Measurements from ENCODE around the gene UBQLN4.
A peak's percentile ranks its signal among the peaks of the same experiment; 100 is the strongest.

GRCh38 chr1:156025876-156026275 lies 27.7 kb downstream of the UBQLN4 start:
- TF ChIP-seq CTCF (IDR thresholded peaks at IDR 0.05) (peak in 2 of 3 donors; percentile 14 to 24), POLR2A (IDR thresholded peaks at IDR 0.05) (no peak)

All from breast epithelium (tissue), 3 donors.